Testis (tissue), 2 donors: ENCODE results near the gene COL6A2.

Experiments used
- POLR2A ChIP-seq: fragments of 450-650 bp; IDR thresholded peaks from one replicate; pipeline ENCODE4 v1.6.1; 2017; ENCODE audit warnings: antibody characterized with exemption, mild to moderate bottlenecking, moderate library complexity
- TF ChIP-seq, protein P1 (sequence below), 3 experiments: fragments of 450-650 bp in 2 of 3; fragments of 200-600 bp in 1 of 3; sonication (generic) in 1 of 3; IDR thresholded peaks; one replicate each; pipeline ENCODE4 v1.5.1; 2016 to 2019; ENCODE audit warnings: antibody characterized with exemption in 3 of 3, mild to moderate bottlenecking in 2 of 3, moderate library complexity in 1 of 3

DNA sequence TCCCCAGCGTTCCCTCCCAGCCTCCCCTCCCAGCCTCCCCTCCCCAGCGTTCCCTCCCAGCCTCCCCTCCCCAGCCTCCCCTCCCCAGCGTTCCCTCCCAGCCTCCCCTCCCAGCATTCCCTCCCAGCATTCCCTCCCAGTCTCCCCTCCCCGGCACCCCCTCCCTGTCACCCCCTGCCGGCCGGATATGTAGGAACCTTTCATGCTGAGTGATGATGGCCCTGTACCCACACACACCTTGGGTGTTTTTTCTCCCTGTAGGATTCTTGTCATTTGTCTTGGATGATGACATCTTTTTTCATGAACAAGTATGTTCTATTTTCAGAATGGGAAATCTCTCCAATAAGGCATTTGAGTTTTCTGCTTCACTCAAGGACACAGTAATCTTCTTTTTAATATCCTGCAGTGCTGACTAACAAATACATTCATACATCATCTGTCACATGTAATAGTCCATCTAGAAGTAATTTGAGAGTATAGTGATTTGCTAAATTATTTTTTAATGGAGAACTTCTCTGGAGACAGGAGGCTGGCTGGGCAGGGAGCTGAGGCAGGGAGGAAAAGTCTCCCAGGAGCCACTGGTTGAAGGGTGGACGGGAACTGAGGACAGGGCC lies 38.0 kb downstream of the COL6A2 start:
- TF ChIP-seq, protein P1, sequence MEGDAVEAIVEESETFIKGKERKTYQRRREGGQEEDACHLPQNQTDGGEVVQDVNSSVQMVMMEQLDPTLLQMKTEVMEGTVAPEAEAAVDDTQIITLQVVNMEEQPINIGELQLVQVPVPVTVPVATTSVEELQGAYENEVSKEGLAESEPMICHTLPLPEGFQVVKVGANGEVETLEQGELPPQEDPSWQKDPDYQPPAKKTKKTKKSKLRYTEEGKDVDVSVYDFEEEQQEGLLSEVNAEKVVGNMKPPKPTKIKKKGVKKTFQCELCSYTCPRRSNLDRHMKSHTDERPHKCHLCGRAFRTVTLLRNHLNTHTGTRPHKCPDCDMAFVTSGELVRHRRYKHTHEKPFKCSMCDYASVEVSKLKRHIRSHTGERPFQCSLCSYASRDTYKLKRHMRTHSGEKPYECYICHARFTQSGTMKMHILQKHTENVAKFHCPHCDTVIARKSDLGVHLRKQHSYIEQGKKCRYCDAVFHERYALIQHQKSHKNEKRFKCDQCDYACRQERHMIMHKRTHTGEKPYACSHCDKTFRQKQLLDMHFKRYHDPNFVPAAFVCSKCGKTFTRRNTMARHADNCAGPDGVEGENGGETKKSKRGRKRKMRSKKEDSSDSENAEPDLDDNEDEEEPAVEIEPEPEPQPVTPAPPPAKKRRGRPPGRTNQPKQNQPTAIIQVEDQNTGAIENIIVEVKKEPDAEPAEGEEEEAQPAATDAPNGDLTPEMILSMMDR (IDR thresholded peaks at IDR 0.05) = no peak
- no peak for TF ChIP-seq POLR2A
